ENCODE data around the gene ALKBH7. TPM values are rescaled to one million over a fixed set of nuclear protein-coding genes. Genes with fewer than 3 reads are reported as not detected.
"Not testable (repeated sequence)": the region's sequence is repeated elsewhere in the genome, so short reads cannot be mapped to it uniquely, and the experiment has no call there.

The ALKBH7 gene
- total RNA-seq (2014; rRNA removed; shearing (Covaris generic); ENCODE audit: low replicate concordance) = 48.4 TPM in 2 replicates

GRCh38 chr19:6372594-6373095 lies at the start of gene ALKBH7:
ALKBH7 (plus strand) TSS chr19:6372794; CDS start chr19:6372821, 27 bp downstream.
- Histone ChIP-seq H3K9me3 (no peaks in the 10 kb centered on the region), H3K27me3 (no peaks in the 10 kb centered on the region), H3K36me3 (0 out of 2 replicates have a peak, but pooled peaks cover 2% of the 10 kb centered on the region), H3K4me3 (peak within 1 kb of the TSS; percentile 73)
- DNase-seq = peak; percentile 97

GRCh38 chr19:6324757-6325156 lies 47.8 kb upstream of the ALKBH7 start:
- no peak for DNase-seq
- no peak overlapping the region for H3K4me3 ChIP-seq
- H3K9me3 ChIP-seq = no peaks in the 10 kb centered on the region
- H3K27me3 ChIP-seq = no peaks in the 10 kb centered on the region
- no peaks in the 10 kb centered on the region for H3K36me3 ChIP-seq

- no peak for DNase-seq
- H3K4me3 ChIP-seq = no peak overlapping the region
Observed at GRCh38 chr19:6325614-6326013, 47.0 kb upstream of the ALKBH7 start.

GRCh38 chr19:6326815-6327214 lies 45.8 kb upstream of the ALKBH7 start:
- H3K27me3 ChIP-seq = no peaks in the 10 kb centered on the region
- H3K36me3 ChIP-seq = no peaks in the 10 kb centered on the region
- DNase-seq = no peak
- no peak overlapping the region for H3K4me3 ChIP-seq
- no peaks in the 10 kb centered on the region for H3K9me3 ChIP-seq

More at GRCh38 chr19:6325614-6326013, 47.0 kb upstream of the ALKBH7 start:
- Histone ChIP-seq H3K36me3 (no peaks in the 10 kb centered on the region), H3K27me3 (no peaks in the 10 kb centered on the region), H3K9me3 (no peaks in the 10 kb centered on the region)

GRCh38 chr19:6333439-6333838 lies 39.2 kb upstream of the ALKBH7 start, which contains the start of gene ACER1:
ACER1 (minus strand) TSS chr19:6333612; CDS start chr19:6333551, 61 bp downstream.
- DNase-seq = no peak
- Histone ChIP-seq H3K9me3 (no peaks in the 10 kb centered on the region), H3K27me3 (no peaks in the 10 kb centered on the region), H3K4me3 (no peak within 1 kb of the TSS), H3K36me3 (no peaks in the 10 kb centered on the region)

GRCh38 chr19:6334490-6335285 lies 37.9 kb upstream of the ALKBH7 start:
- no peaks in the 10 kb centered on the region for H3K36me3 ChIP-seq
- DNase-seq = no peak
- H3K27me3 ChIP-seq = no peaks in the 10 kb centered on the region
- H3K4me3 ChIP-seq = no peak overlapping the region
- no peaks in the 10 kb centered on the region for H3K9me3 ChIP-seq

- no peak overlapping the region for H3K4me3 ChIP-seq
- DNase-seq = no peak
- no peaks in the 10 kb centered on the region for H3K27me3 ChIP-seq
- H3K36me3 ChIP-seq = no peaks in the 10 kb centered on the region
- no peaks in the 10 kb centered on the region for H3K9me3 ChIP-seq
Observed at GRCh38 chr19:6340493-6341201, 31.9 kb upstream of the ALKBH7 start.

GRCh38 chr19:6343462-6343861 lies 29.1 kb upstream of the ALKBH7 start:
- DNase-seq = no peak
- Histone ChIP-seq H3K36me3 (no peaks in the 10 kb centered on the region), H3K9me3 (no peaks in the 10 kb centered on the region)

GRCh38 chr19:6349271-6349670 lies 23.3 kb upstream of the ALKBH7 start:
- H3K4me3 ChIP-seq, H3K9me3 ChIP-seq, H3K27me3 ChIP-seq, DNase-seq, H3K36me3 ChIP-seq: not testable (repeated sequence)

More at GRCh38 chr19:6343462-6343861, 29.1 kb upstream of the ALKBH7 start:
- H3K4me3 ChIP-seq = no peak overlapping the region
- H3K27me3 ChIP-seq = no peaks in the 10 kb centered on the region

GRCh38 chr19:6350688-6351087 lies 21.9 kb upstream of the ALKBH7 start:
- no peaks in the 10 kb centered on the region for H3K36me3 ChIP-seq
- no peaks in the 10 kb centered on the region for H3K9me3 ChIP-seq
- H3K27me3 ChIP-seq = no peaks in the 10 kb centered on the region
- DNase-seq = no peak
- H3K4me3 ChIP-seq = no peak overlapping the region

- Histone ChIP-seq H3K27me3 (no peaks in the 10 kb centered on the region), H3K9me3 (no peaks in the 10 kb centered on the region), H3K4me3 (no peak overlapping the region), H3K36me3 (no peaks in the 10 kb centered on the region)
- no peak for DNase-seq
Observed at GRCh38 chr19:6352381-6353165, 20.0 kb upstream of the ALKBH7 start.

GRCh38 chr19:6354098-6354674 lies 18.4 kb upstream of the ALKBH7 start:
- no peaks in the 10 kb centered on the region for H3K36me3 ChIP-seq
- DNase-seq = no peak
- no peak overlapping the region for H3K4me3 ChIP-seq
- no peaks in the 10 kb centered on the region for H3K27me3 ChIP-seq
- no peaks in the 10 kb centered on the region for H3K9me3 ChIP-seq

GRCh38 chr19:6355321-6356040 lies 17.1 kb upstream of the ALKBH7 start:
- not testable (repeated sequence) for H3K4me3 ChIP-seq, H3K36me3 ChIP-seq, DNase-seq, H3K9me3 ChIP-seq, H3K27me3 ChIP-seq

- no peaks in the 10 kb centered on the region for H3K27me3 ChIP-seq
- H3K4me3 ChIP-seq = no peak overlapping the region
- H3K9me3 ChIP-seq = no peaks in the 10 kb centered on the region
- H3K36me3 ChIP-seq = no peaks in the 10 kb centered on the region
- DNase-seq = no peak
Observed at GRCh38 chr19:6357174-6357573, 15.4 kb upstream of the ALKBH7 start.

- DNase-seq = peak; percentile 10
Observed at GRCh38 chr19:6358003-6358402, 14.6 kb upstream of the ALKBH7 start.

More at GRCh38 chr19:6358003-6358402, 14.6 kb upstream of the ALKBH7 start:
- Histone ChIP-seq H3K4me3 (no peak overlapping the region), H3K36me3 (no peaks in the 10 kb centered on the region), H3K27me3 (no peaks in the 10 kb centered on the region), H3K9me3 (no peaks in the 10 kb centered on the region)
